GM12878 (cell line): ENCODE results near the gene HIBCH. TPM values are rescaled to one million over a fixed set of nuclear protein-coding genes. Genes with fewer than 3 reads are reported as not detected.

Source experiments
- ATAC-seq: fragments of 200-7000 bp; cut with Tn5 transposase; 3 replicates; pipeline ENCODE4 v1.9.1; 2020; ENCODE audit warnings: mild to moderate bottlenecking, moderate library complexity
- BruUV-seq: library from RNA; stranded (reverse); fragments of 400-500 nt; replicated peaks from 2 replicates; lab custom pipeline; 2021; lab: Mats Ljungman, UMichigan
- CTCF ChIA-PET: fragments of 300-600 bp; sonication (Branson Sonifier 250); formaldehyde crosslinking; extraction: SDS; loops from one replicate; lab custom pipeline; 2021; ENCODE audit warnings: inconsistent platforms; lab: Yijun Ruan, JAX
- POLR2A ChIA-PET: fragments of 350-600 bp; formaldehyde crosslinking; extraction: SDS; loops from one replicate; lab custom pipeline; 2021; ENCODE audit warnings: inconsistent platforms; lab: Charles Lee
- RAD21 ChIA-PET: fragments of 300-600 bp; sonication (Branson Sonifier 250); formaldehyde crosslinking; loops from one replicate; lab custom pipeline; 2023; ENCODE audit warnings: antibody characterized with exemption; ENCODE audit not compliant: unreplicated experiment; lab: Charles Lee
- SMC1A ChIA-PET: fragments of 300-600 bp; sonication (Branson Sonifier 250); formaldehyde crosslinking; loops from one replicate; lab custom pipeline; 2023; ENCODE audit not compliant: unreplicated experiment, uncharacterized antibody; lab: Charles Lee
- DNase-seq: peaks from one replicate; pipeline ENCODE4 v3.0.0-alpha.2; 2011; ENCODE audit warnings: low read depth, low spot score
- FAIRE-seq: peaks from 3 replicates; lab custom pipeline; 2011; peaks lifted over from hg19 to GRCh38; lab: Jason Lieb, UNC
- H2AFZ ChIP-seq: 2 replicates; pipeline ENCODE4 v1.6.0; 2011; ENCODE audit warnings: low read depth, low read length, control low read depth; ENCODE audit not compliant: control insufficient read depth
- H3K27ac ChIP-seq: 2 replicates; pipeline ENCODE4 v1.5.1; 2011; ENCODE audit warnings: control low read depth; ENCODE audit not compliant: control insufficient read depth, insufficient read depth
- H3K27me3 ChIP-seq, 2 experiments: replicated peaks in 1 of 2; 2 replicates each; pipeline versions ENCODE4 v1.6.0 to v1.6.1; 2011; ENCODE audit warnings: low read length in 1 of 2; ENCODE audit not compliant: control insufficient read depth in 2 of 2, insufficient read depth in 2 of 2
- H3K36me3 ChIP-seq, 2 experiments: 2 replicates each; pipeline ENCODE4 v1.5.1; 2011; ENCODE audit warnings: low read length in 1 of 2; ENCODE audit not compliant: control insufficient read depth in 2 of 2, insufficient read depth in 2 of 2
- H3K4me1 ChIP-seq: 2 replicates; pipeline ENCODE4 v1.6.1; 2011; ENCODE audit warnings: mild to moderate bottlenecking, low read length, moderate library complexity, mixed read lengths; ENCODE audit not compliant: control insufficient read depth, insufficient read depth
- H3K4me2 ChIP-seq: 2 replicates; pipeline ENCODE4 v1.6.0; 2011; ENCODE audit warnings: control low read depth; ENCODE audit not compliant: control insufficient read depth, insufficient read depth
- H3K4me3 ChIP-seq: fragments of 200-600 bp; sonication (generic); 2 replicates; pipeline ENCODE4 v1.5.1; 2016
- H3K79me2 ChIP-seq: 2 replicates; pipeline ENCODE4 v1.6.0; 2011; ENCODE audit warnings: low read length; ENCODE audit not compliant: control insufficient read depth, insufficient read depth
- H3K9ac ChIP-seq: 2 replicates; pipeline ENCODE4 v1.8.0; 2011; ENCODE audit warnings: low read length, control low read depth, mixed read lengths; ENCODE audit not compliant: control insufficient read depth, insufficient read depth
- H3K9me3 ChIP-seq: replicated peaks from 3 replicates; pipeline ENCODE4 v1.5.1; 2011; ENCODE audit warnings: mild to moderate bottlenecking, low read length; ENCODE audit not compliant: control insufficient read depth, insufficient read depth
- H4K20me1 ChIP-seq: 2 replicates; pipeline ENCODE4 v1.6.0; 2011; ENCODE audit not compliant: control insufficient read depth, insufficient read depth
- BACH1 ChIP-seq: fragments of 450-650 bp; IDR thresholded peaks from 2 replicates; pipeline ENCODE4 v1.6.1; 2017; ENCODE audit warnings: mild to moderate bottlenecking, borderline replicate concordance
- CBFB ChIP-seq: IDR thresholded peaks from 2 replicates; pipeline ENCODE4 v1.6.1; 2016; ENCODE audit warnings: antibody characterized with exemption, low read depth
- HCFC1 ChIP-seq: fragments of 150-350 bp; IDR thresholded peaks from 2 replicates; pipeline ENCODE4 v1.6.1; 2014; ENCODE audit warnings: low read length
- HDAC2 ChIP-seq: fragments of 200-600 bp; sonication (generic); IDR thresholded peaks from 2 replicates; pipeline ENCODE4 v1.6.1; 2017
- JUNB ChIP-seq: IDR thresholded peaks from 2 replicates; pipeline ENCODE4 v1.6.1; 2016; ENCODE audit warnings: antibody characterized with exemption, mild to moderate bottlenecking
- JUND ChIP-seq: IDR thresholded peaks from 2 replicates; pipeline ENCODE4 v1.6.1; 2012; ENCODE audit warnings: low read depth, mild to moderate bottlenecking, low read length, improper control_type of control experiment, moderate library complexity
- MEF2B ChIP-seq: fragments of 450-650 bp; IDR thresholded peaks from 2 replicates; pipeline ENCODE4 v1.6.1; 2018; ENCODE audit warnings: mild to moderate bottlenecking, moderate library complexity; ENCODE audit not compliant: partially characterized antibody, poor library complexity, severe bottlenecking
- NFYA ChIP-seq: IDR thresholded peaks from 2 replicates; pipeline ENCODE4 v1.6.1; 2011; ENCODE audit warnings: low read depth, mild to moderate bottlenecking, low read length, improper control_type of control experiment, borderline replicate concordance
- POLR2A ChIP-seq: IDR thresholded peaks from 2 replicates; pipeline ENCODE4 v1.6.1; 2011; ENCODE audit warnings: low read depth, mild to moderate bottlenecking, low read length
- PRDM15 ChIP-seq: fragments of 450-650 bp; formaldehyde crosslinking; IDR thresholded peaks from 2 replicates; pipeline ENCODE4 v1.4.0; 2020; ENCODE audit warnings: mild to moderate bottlenecking, moderate library complexity
- RAD51 ChIP-seq: fragments of 450-650 bp; IDR thresholded peaks from 2 replicates; pipeline ENCODE4 v1.6.1; 2016; ENCODE audit warnings: moderate library complexity, mild to moderate bottlenecking, inconsistent platforms
- ZZZ3 ChIP-seq: IDR thresholded peaks from 2 replicates; pipeline ENCODE4 v1.6.1; 2011; ENCODE audit warnings: low read depth; ENCODE audit not compliant: control insufficient read depth, insufficient read length
- WGBS: methylation state at CpG from one replicate; pipeline ENCODE4 v1.1.6; 2016; ENCODE audit warnings: low lambda C conversion rate; ENCODE audit not compliant: insufficient replicate concordance, insufficient coverage; ENCODE audit errors: missing lambda C conversion rate; 5-methylcytosine and 5-hydroxymethylcytosine counted together
- in situ Hi-C: fragments of 300-500 bp; cut with MboI; formaldehyde crosslinking; loops from 9 replicates; pipeline ENCODE4 v1.14.3; 2018; ENCODE audit warnings: mixed read lengths
- intact Hi-C: fragments of 100-400 bp; cut with micrococcal nuclease; formaldehyde crosslinking; loops from one replicate; pipeline ENCODE4 v1.14.2; 2022; ENCODE audit not compliant: unreplicated experiment
- polyA plus RNA-seq, 11 experiments: library from polyadenylated mRNA; depleted of rRNA in 4 of 11; unstranded in 6 of 11; stranded (reverse) in 5 of 11; fragments of >200 nt; fragmentation: Nextera tagmentation in 4 of 11; fragmentation: Illumina TruSeq in 1 of 11; extraction: Ambion mirVana in 4 of 11; extraction: Trizol in 1 of 11; gene quantifications; 1 replicate in 1 of 11; 2 replicates in 10 of 11; pipeline versions ENCODE4 v1.2.1 to v1.2.3, GENCODE V29; 2011 to 2016; ENCODE audit warnings: inconsistent platforms in 2 of 11, missing spikeins in 2 of 11, low read depth in 1 of 11
- total RNA-seq, 4 experiments: library from RNA; depleted of rRNA in 3 of 4; stranded (reverse); fragments of >200 nt in 3 of 4; fragmentation: Illumina TruSeq in 1 of 4; extraction: Trizol in 1 of 4; gene quantifications; 2 replicates each; pipeline versions ENCODE4 v1.2.1 to v1.2.3, GENCODE V29; 2013 to 2021
- TF ChIP-seq, protein P1 (sequence below): IDR thresholded peaks from 2 replicates; pipeline ENCODE4 v1.6.1; 2012; ENCODE audit warnings: improper control_type of control experiment, low read depth, low read length; ENCODE audit not compliant: insufficient replicate concordance

HIBCH gene
- total and polyA plus RNA-seq, 10 of the 15 experiments (the other 5 are each of a cell fraction or from before 2014, with no cell fraction given) = 22.3 to 81.0 (median 37.4) TPM

- H4K20me1 ChIP-seq = no peaks in the 10 kb centered on the region
- TF ChIP-seq HCFC1 (no peak), ZZZ3 (no peak), JUNB (no peak), NFYA (no peak), MEF2B (no peak), POLR2A (no peak), CBFB (no peak), RAD51 (no peak), JUND (no peak), HDAC2 (no peak), PRDM15 (CRISPR knock-in tag) (no peak), BACH1 (no peak)
- TF ChIP-seq, protein P1, sequence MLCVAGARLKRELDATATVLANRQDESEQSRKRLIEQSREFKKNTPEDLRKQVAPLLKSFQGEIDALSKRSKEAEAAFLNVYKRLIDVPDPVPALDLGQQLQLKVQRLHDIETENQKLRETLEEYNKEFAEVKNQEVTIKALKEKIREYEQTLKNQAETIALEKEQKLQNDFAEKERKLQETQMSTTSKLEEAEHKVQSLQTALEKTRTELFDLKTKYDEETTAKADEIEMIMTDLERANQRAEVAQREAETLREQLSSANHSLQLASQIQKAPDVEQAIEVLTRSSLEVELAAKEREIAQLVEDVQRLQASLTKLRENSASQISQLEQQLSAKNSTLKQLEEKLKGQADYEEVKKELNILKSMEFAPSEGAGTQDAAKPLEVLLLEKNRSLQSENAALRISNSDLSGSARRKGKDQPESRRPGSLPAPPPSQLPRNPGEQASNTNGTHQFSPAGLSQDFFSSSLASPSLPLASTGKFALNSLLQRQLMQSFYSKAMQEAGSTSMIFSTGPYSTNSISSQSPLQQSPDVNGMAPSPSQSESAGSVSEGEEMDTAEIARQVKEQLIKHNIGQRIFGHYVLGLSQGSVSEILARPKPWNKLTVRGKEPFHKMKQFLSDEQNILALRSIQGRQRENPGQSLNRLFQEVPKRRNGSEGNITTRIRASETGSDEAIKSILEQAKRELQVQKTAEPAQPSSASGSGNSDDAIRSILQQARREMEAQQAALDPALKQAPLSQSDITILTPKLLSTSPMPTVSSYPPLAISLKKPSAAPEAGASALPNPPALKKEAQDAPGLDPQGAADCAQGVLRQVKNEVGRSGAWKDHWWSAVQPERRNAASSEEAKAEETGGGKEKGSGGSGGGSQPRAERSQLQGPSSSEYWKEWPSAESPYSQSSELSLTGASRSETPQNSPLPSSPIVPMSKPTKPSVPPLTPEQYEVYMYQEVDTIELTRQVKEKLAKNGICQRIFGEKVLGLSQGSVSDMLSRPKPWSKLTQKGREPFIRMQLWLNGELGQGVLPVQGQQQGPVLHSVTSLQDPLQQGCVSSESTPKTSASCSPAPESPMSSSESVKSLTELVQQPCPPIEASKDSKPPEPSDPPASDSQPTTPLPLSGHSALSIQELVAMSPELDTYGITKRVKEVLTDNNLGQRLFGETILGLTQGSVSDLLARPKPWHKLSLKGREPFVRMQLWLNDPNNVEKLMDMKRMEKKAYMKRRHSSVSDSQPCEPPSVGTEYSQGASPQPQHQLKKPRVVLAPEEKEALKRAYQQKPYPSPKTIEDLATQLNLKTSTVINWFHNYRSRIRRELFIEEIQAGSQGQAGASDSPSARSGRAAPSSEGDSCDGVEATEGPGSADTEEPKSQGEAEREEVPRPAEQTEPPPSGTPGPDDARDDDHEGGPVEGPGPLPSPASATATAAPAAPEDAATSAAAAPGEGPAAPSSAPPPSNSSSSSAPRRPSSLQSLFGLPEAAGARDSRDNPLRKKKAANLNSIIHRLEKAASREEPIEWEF = no peak
- H3K9ac ChIP-seq = no peak overlapping the region
- RAD21 ChIA-PET = no interaction called here
- no TSS peak for BruUV-seq
- no peaks in the 10 kb centered on the region for H3K9me3 ChIP-seq
- no peak for FAIRE-seq
- no peak overlapping the region for H2AFZ ChIP-seq
- H3K27me3 ChIP-seq = no peaks in the 10 kb centered on the region
- in situ Hi-C loops = no loop called here
- H3K36me3 ChIP-seq = peaks cover 1 to 8% of the 10 kb centered on the region in 2 experiments; a peak in 1 of 4 replicates
- H3K4me2 ChIP-seq = no peak overlapping the region
- no peak overlapping the region for H3K4me3 ChIP-seq
- ATAC-seq = no peak
- POLR2A ChIA-PET = interaction anchor here (1.0 kb wide), 1 partner anchor 11 kb away, joined by 3 read pairs; no protein-coding TSS in a partner anchor
- no peaks in the 10 kb centered on the region for H3K79me2 ChIP-seq
- SMC1A ChIA-PET = interaction anchor here (0.6 kb wide), 1 partner anchor 1466 kb away, joined by 3 read pairs; no protein-coding TSS in a partner anchor
- intact Hi-C loops = no loop called here
- no peaks in the 10 kb centered on the region for H3K4me1 ChIP-seq
- no peak for DNase-seq
- no peak overlapping the region for H3K27ac ChIP-seq
- CTCF ChIA-PET = no interaction called here
- 71% methylated on average over 2 of the region's 2 CpGs for WGBS
Measured at GRCh38 chr2:190210471-190210870, 109.2 kb downstream of the HIBCH start.
